ENCODE measurements around the gene TBC1D8.

DNA sequence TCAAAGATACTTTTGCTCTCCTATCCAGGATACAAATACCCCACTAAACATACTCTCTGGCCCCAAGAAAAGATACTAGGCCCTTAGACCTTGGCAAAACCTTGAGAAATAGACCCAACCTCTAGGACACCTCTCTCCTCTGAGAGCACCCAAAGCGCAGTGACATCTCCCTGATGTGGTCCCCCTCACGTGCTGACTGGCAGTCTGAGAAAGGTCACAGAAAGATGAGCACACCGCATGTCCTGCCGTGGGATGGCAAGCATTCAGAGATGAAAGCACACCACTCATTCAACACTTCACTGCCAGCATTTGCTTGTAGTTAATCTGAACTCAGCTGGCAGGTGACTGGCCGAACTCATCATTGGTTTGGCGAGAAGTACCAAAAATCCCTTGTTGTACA is 6.1 kb upstream of the TBC1D8 start:
- TF ChIP-seq EZH2 (IDR thresholded peaks at IDR 0.05) (no peak), POLR2AphosphoS5 (IDR thresholded peaks at IDR 0.05; ENCODE audit: borderline replicate concordance, low read depth, low read length) (no peak), FOXP2 (optimal IDR thresholded peaks at IDR 0.05; ENCODE audit: control extremely low read depth, extremely low read length, insufficient read depth) (no peak)
